Fibroblast of mammary gland (primary cell): ENCODE data around the gene EPYC.
"Not testable (repeated sequence)": the region's sequence is repeated elsewhere in the genome, so short reads cannot be mapped to it uniquely, and the experiment has no call there.

Source experiments
- DNase-seq: peaks from one replicate; pipeline ENCODE4 v3.0.0-alpha.2; 2010; ENCODE audit warnings: low read depth
- H3K4me3 ChIP-seq: 2 replicates; pipeline ENCODE4 v1.5.1; 2011; ENCODE audit warnings: low read depth, mild to moderate bottlenecking, low read length, moderate library complexity; ENCODE audit not compliant: control insufficient read depth
- CTCF ChIP-seq: conservative IDR thresholded peaks from 2 replicates; pipeline ENCODE4 v1.5.1; 2011; ENCODE audit warnings: low read depth, low read length, inconsistent platforms; ENCODE audit not compliant: control insufficient read depth, insufficient read depth

The EPYC gene

GRCh38 chr12:90995010-90995409 lies 9.8 kb downstream of the EPYC start:
- no peak for TF ChIP-seq CTCF
- H3K4me3 ChIP-seq = no peak overlapping the region
- DNase-seq = peak; percentile 29

DNA sequence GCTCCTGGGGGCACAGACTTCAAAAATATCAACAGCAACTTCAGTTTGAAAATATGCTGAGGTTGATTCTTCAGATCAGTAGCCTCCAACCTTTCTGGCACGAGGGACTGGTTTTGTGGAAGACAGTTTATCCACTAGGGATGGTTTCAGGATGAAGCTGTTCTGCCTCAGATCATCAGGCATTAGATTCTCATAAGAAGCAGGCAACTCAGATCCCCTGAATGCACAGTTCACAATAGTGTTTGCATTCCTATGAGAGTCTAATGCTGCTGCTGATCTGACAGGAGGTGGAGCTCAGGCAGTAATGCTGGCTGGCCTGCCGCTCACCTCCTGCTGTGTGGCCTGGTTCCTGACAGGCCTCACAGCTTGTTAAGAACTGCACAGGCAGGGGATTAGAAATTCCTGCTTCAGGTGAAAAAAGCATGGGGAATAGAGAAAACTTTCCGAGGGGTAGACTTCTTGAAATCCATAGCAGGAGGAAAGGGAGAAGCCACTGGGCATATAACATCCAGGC lies 12.8 kb downstream of the EPYC start:
- DNase-seq = no peak
- no peak overlapping the region for H3K4me3 ChIP-seq
- no peak for TF ChIP-seq CTCF

- H3K4me3 ChIP-seq = no peak overlapping the region
- DNase-seq = no peak
- no peak for TF ChIP-seq CTCF
Measured at GRCh38 chr12:90990611-90991010, 14.2 kb downstream of the EPYC start.

DNA sequence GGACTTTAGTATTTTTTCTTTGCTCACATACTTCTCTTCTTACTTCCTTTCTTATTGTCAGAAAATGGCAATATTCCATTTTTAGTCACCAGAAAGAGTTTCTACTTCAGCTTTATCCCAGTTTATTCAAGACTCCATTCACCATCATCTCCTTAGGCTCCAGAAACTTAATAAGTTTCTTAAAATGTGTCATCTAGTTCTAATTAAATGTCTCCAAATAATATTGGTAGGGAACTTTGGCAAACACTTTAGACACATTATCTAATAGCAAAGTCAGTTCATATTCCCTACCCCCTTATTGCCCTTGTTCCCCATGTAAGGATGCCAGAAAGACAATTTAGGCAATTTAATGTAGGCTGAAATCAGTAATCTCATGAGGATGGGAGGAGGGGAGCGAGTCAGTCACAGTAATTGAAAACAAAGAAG lies 15.1 kb downstream of the EPYC start:
- H3K4me3 ChIP-seq = no peak overlapping the region
- DNase-seq = no peak
- TF ChIP-seq CTCF = no peak

- DNase-seq = no peak
- TF ChIP-seq CTCF = peak; percentile 18
Measured at GRCh38 chr12:90987520-90987919, 17.3 kb downstream of the EPYC start.

DNA sequence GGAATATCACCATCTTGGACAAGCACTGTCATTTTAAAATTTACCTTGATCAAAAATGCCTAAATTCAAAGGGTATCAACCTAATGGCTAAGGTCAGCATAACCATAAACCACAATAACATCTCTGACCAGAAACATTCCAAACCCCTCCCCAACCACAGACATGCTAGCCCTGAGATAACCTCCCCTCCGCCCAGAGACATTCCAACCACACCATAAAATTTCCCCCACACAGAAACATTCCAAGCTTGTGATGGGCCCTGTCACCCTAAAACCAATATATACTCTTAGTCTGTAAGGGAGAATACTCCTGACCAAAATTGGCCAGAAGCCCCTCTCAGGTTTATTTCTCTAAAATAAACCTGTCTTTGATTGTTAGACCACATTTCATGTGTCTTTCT lies 17.7 kb downstream of the EPYC start:
- DNase-seq = no peak
- no peak overlapping the region for H3K4me3 ChIP-seq
- no peak for TF ChIP-seq CTCF

More at GRCh38 chr12:90987520-90987919, 17.3 kb downstream of the EPYC start:
- no peak overlapping the region for H3K4me3 ChIP-seq

DNA sequence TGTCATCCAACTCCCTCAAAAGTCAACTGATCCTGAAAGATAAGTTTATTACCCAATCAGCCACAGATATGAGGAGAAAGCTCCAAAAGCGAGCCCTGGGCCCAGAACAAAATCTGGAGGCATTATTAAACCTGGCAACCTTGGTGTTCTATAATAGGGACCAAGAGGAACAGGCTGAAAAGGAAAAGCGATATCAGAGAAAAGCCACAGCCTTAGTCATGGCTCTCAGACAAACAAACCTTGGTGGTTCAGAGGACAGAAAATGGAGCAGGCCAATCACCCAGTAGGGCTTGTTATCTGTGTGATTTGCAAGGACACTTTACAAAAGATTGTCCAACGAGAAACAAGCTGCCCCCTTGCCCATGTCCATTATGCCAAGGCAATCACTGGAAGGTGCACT lies 19.4 kb downstream of the EPYC start:
- H3K4me3 ChIP-seq = not testable (repeated sequence)

More for the DNA sequence above, 19.4 kb downstream of the EPYC start:
- DNase-seq = not testable (repeated sequence)
